ENCODE results near the gene HIF1AN.
A peak's percentile ranks its signal among the peaks of the same experiment; 100 is the strongest.

Gene HIF1AN

DNA sequence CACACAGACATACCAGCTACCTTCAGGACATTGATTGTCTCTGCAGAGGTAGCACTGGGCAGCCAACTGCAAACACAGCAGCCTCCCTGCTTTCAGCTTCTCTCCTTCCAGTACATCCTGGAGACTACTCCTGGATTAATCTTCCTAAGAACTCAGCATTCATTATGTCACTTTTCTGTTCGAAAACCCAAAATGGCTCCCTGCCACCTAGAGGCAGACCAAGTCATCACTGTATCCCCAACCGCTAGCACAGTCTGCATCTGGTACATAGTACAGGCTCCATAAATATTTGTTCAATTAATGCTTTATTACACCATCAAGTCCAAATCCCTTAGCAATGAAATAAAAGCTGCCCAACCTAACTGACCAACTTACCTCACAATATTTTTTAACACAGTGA, 11.1 kb upstream of the HIF1AN start:
- Histone ChIP-seq H3K27me3 (ENCODE audit: control insufficient read depth, insufficient read depth, low read length) (no peaks in the 10 kb centered on the region), H3K4me3 (ENCODE audit: low read length) (no peak overlapping the region), H3K4me1 (ENCODE audit: control insufficient read depth, insufficient read depth, low read length) (peaks cover 8% of the 10 kb centered on the region), H3K27ac (ENCODE audit: low read depth, low read length) (no peak overlapping the region), H3K36me3 (ENCODE audit: control insufficient read depth, insufficient read depth, low read length) (peaks cover 20% of the 10 kb centered on the region), H3K9ac (ENCODE audit: low read length) (no peak overlapping the region)

DNA sequence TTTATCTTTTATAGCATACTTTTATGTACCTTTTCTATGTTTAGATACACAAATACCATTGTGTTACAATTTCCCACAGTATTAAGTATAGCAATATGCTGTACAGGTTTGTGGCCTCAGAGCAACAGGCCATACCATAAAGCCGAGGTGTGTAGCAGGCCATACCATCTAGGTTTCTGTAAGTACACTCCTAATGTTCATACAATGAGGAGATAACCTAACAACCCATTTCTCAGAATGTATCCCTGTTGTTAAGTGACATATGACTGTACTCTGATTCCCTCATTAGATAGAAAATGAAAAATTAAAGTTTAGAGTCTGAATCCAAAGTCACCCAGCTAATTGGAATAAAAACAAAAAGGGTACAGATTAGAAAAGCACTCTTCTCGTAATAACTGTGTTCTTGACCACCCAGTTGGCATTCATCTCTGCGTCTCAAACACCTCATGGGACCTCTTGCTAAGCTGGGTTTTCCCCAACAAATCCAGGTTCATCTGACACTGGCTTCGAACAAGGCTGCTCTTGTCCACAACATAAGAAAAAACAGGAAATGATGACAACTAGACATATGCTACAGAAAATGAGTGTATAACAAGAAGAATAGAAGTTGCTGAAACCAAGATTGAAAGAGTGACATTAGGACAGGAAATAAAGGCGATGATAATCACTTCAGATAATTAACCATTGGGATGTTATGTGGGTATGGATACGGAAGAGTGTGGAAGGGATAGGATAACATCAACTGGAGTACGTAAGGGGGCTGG, 7.4 kb upstream of the HIF1AN start:
- Histone ChIP-seq H3K4me1 (ENCODE audit: control insufficient read depth, insufficient read depth, low read length) (peaks cover 5% of the 10 kb centered on the region), H3K9ac (ENCODE audit: low read length) (no peak overlapping the region), H3K27ac (ENCODE audit: low read depth, low read length) (no peak overlapping the region), H3K36me3 (ENCODE audit: control insufficient read depth, insufficient read depth, low read length) (peaks cover 20% of the 10 kb centered on the region), H3K4me3 (ENCODE audit: low read length) (peak overlapping the region; percentile 96), H3K27me3 (ENCODE audit: control insufficient read depth, insufficient read depth, low read length) (no peaks in the 10 kb centered on the region)

- Histone ChIP-seq H3K36me3 (ENCODE audit: control insufficient read depth, insufficient read depth, low read length) (peaks cover 18% of the 10 kb centered on the region), H3K4me3 (ENCODE audit: low read length) (peak overlapping the region; percentile 96), H3K9ac (ENCODE audit: low read length) (peak overlapping the region; percentile 95), H3K27ac (ENCODE audit: low read depth, low read length) (peak overlapping the region; percentile 89), H3K27me3 (ENCODE audit: control insufficient read depth, insufficient read depth, low read length) (no peaks in the 10 kb centered on the region), H3K4me1 (ENCODE audit: control insufficient read depth, insufficient read depth, low read length) (peaks cover 5% of the 10 kb centered on the region)
Observed at GRCh38 chr10:100528921-100529474, 6.7 kb upstream of the HIF1AN start.

- Histone ChIP-seq H3K4me3 (ENCODE audit: low read length) (peak within 1 kb of the TSS; percentile 96), H3K4me1 (ENCODE audit: control insufficient read depth, insufficient read depth, low read length) (peaks cover 5% of the 10 kb centered on the region), H3K36me3 (ENCODE audit: control insufficient read depth, insufficient read depth, low read length) (peaks cover 12% of the 10 kb centered on the region), H3K9ac (ENCODE audit: low read length) (peak within 1 kb of the TSS; percentile 95), H3K27me3 (ENCODE audit: control insufficient read depth, insufficient read depth, low read length) (no peaks in the 10 kb centered on the region), H3K27ac (ENCODE audit: low read depth, low read length) (peak within 1 kb of the TSS; percentile 89)
Observed at GRCh38 chr10:100529475-100530298, 6.1 kb upstream of the HIF1AN start, which contains the start of gene NDUFB8. Gene NDUFB8 (minus strand): TSS chr10:100529871. CDS start chr10:100529851, 20 bp downstream.

GRCh38 chr10:100531761-100532160, 4.0 kb upstream of the HIF1AN start:
- Histone ChIP-seq H3K27me3 (ENCODE audit: control insufficient read depth, insufficient read depth, low read length) (no peaks in the 10 kb centered on the region), H3K36me3 (ENCODE audit: control insufficient read depth, insufficient read depth, low read length) (peaks cover 2% of the 10 kb centered on the region), H3K27ac (ENCODE audit: low read depth, low read length) (no peak overlapping the region), H3K4me1 (ENCODE audit: control insufficient read depth, insufficient read depth, low read length) (peaks cover 17% of the 10 kb centered on the region), H3K4me3 (ENCODE audit: low read length) (no peak overlapping the region), H3K9ac (ENCODE audit: low read length) (no peak overlapping the region)

DNA sequence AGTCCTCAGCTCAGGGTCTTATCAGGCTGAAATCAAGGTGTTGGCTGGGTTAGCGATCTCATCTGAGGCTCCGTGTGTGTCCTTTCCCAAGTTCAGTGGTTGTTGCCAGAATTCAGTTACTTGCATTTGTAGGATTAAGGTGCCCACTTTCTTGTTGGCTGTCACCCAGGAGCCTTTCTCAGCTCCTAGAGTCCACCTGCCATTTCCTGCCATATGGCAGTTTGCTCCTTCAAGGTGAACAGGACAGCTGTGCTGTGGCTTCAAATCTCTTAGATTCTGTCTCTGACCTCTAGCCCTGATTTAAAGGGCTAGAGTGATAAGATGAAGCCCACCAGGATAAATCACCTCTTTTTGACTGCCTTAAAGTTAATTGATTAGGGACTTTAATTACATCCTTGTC, 1.0 kb upstream of the HIF1AN start:
- H3K4me1 ChIP-seq (ENCODE audit: control insufficient read depth, insufficient read depth, low read length): peaks cover 11% of the 10 kb centered on the region
- H3K9ac ChIP-seq (ENCODE audit: low read length): no peak overlapping the region
- no peak overlapping the region for H3K27ac ChIP-seq (ENCODE audit: low read depth, low read length)
- no peaks in the 10 kb centered on the region for H3K27me3 ChIP-seq (ENCODE audit: control insufficient read depth, insufficient read depth, low read length)
- no peak overlapping the region for H3K4me3 ChIP-seq (ENCODE audit: low read length)
- peaks cover 15% of the 10 kb centered on the region for H3K36me3 ChIP-seq (ENCODE audit: control insufficient read depth, insufficient read depth, low read length)

DNA sequence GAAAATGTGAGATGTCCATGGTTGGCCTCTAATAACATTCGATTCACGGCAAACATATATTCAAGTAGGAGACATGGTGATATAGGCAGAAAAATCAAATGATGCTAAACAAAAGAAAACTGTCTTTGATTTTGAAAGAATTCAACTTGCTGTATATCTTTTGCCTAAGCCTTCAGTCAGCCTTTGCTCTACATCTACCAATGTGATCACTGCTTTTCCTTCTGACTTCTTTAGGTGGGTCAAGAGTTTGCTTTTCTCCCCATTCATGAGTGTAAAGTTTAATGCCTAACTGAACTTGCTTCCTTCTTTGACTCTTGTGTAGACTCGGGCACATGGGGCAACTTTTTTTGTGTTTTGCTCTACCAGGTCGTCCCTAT, 417 bp upstream of the HIF1AN start:
- H3K36me3 ChIP-seq (ENCODE audit: control insufficient read depth, insufficient read depth, low read length): peaks cover 16% of the 10 kb centered on the region
- peaks cover 11% of the 10 kb centered on the region for H3K4me1 ChIP-seq (ENCODE audit: control insufficient read depth, insufficient read depth, low read length)
- no peak overlapping the region for H3K9ac ChIP-seq (ENCODE audit: low read length)
- H3K27me3 ChIP-seq (ENCODE audit: control insufficient read depth, insufficient read depth, low read length): no peaks in the 10 kb centered on the region
- H3K4me3 ChIP-seq (ENCODE audit: low read length): peak overlapping the region; percentile 90
- peak overlapping the region; percentile 42 for H3K27ac ChIP-seq (ENCODE audit: low read depth, low read length)

- Histone ChIP-seq H3K36me3 (ENCODE audit: control insufficient read depth, insufficient read depth, low read length) (peaks cover 23% of the 10 kb centered on the region), H3K4me1 (ENCODE audit: control insufficient read depth, insufficient read depth, low read length) (peaks cover 11% of the 10 kb centered on the region), H3K4me3 (ENCODE audit: low read length) (no peak overlapping the region), H3K27me3 (ENCODE audit: control insufficient read depth, insufficient read depth, low read length) (no peaks in the 10 kb centered on the region), H3K27ac (ENCODE audit: low read depth, low read length) (no peak overlapping the region), H3K9ac (ENCODE audit: low read length) (no peak overlapping the region)
Observed at GRCh38 chr10:100537475-100537874, 1.7 kb downstream of the HIF1AN start.

- peaks cover 57% of the 10 kb centered on the region for H3K36me3 ChIP-seq (ENCODE audit: control insufficient read depth, insufficient read depth, low read length)
Observed at GRCh38 chr10:100544950-100545349, 9.2 kb downstream of the HIF1AN start.

GRCh38 chr10:100551196-100551595, 15.5 kb downstream of the HIF1AN start:
- Histone ChIP-seq H3K9ac (ENCODE audit: low read length) (no peak overlapping the region), H3K4me1 (ENCODE audit: control insufficient read depth, insufficient read depth, low read length) (no peaks in the 10 kb centered on the region), H3K27me3 (ENCODE audit: control insufficient read depth, insufficient read depth, low read length) (no peaks in the 10 kb centered on the region), H3K36me3 (ENCODE audit: control insufficient read depth, insufficient read depth, low read length) (peaks cover 29% of the 10 kb centered on the region), H3K4me3 (ENCODE audit: low read length) (no peak overlapping the region), H3K27ac (ENCODE audit: low read depth, low read length) (no peak overlapping the region)

More at GRCh38 chr10:100544950-100545349, 9.2 kb downstream of the HIF1AN start:
- Histone ChIP-seq H3K4me1 (ENCODE audit: control insufficient read depth, insufficient read depth, low read length) (no peaks in the 10 kb centered on the region), H3K27me3 (ENCODE audit: control insufficient read depth, insufficient read depth, low read length) (no peaks in the 10 kb centered on the region), H3K4me3 (ENCODE audit: low read length) (no peak overlapping the region), H3K9ac (ENCODE audit: low read length) (no peak overlapping the region), H3K27ac (ENCODE audit: low read depth, low read length) (no peak overlapping the region)

DNA sequence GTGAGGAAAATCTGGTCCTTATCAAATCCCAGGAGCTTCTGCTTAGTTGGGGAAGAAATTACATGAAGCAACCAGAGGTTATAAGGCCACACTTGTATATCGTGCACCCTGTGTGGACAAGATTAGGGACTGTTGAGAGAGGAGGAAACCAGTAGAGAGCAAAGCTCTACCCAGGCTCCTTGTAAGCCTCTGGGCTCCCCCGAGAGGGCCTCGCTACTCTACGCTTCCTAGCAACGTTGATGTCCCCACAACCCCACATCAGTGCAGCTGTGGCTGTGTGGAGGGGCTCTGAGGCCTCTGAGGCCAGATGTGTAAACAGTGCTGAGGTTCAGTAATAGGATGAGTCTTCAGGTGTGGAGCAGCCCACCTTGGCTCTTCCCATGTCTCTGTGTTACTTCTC, 16.0 kb downstream of the HIF1AN start:
- peaks cover 29% of the 10 kb centered on the region for H3K36me3 ChIP-seq (ENCODE audit: control insufficient read depth, insufficient read depth, low read length)
- H3K4me3 ChIP-seq (ENCODE audit: low read length): no peak overlapping the region
- H3K27me3 ChIP-seq (ENCODE audit: control insufficient read depth, insufficient read depth, low read length): no peaks in the 10 kb centered on the region
- no peak overlapping the region for H3K9ac ChIP-seq (ENCODE audit: low read length)
- no peak overlapping the region for H3K27ac ChIP-seq (ENCODE audit: low read depth, low read length)
- H3K4me1 ChIP-seq (ENCODE audit: control insufficient read depth, insufficient read depth, low read length): no peaks in the 10 kb centered on the region

- peaks cover 11% of the 10 kb centered on the region for H3K36me3 ChIP-seq (ENCODE audit: control insufficient read depth, insufficient read depth, low read length)
- no peak overlapping the region for H3K4me3 ChIP-seq (ENCODE audit: low read length)
- no peaks in the 10 kb centered on the region for H3K4me1 ChIP-seq (ENCODE audit: control insufficient read depth, insufficient read depth, low read length)
- H3K27ac ChIP-seq (ENCODE audit: low read depth, low read length): no peak overlapping the region
- H3K27me3 ChIP-seq (ENCODE audit: control insufficient read depth, insufficient read depth, low read length): no peaks in the 10 kb centered on the region
- no peak overlapping the region for H3K9ac ChIP-seq (ENCODE audit: low read length)
Observed at GRCh38 chr10:100553929-100554328, 18.2 kb downstream of the HIF1AN start.
